Measurements from ENCODE around the gene ATP9A.

- no peak for TF ChIP-seq CTCF (IDR thresholded peaks at IDR 0.05; ENCODE audit: low read depth, low read length)
- TF ChIP-seq POLR2A (IDR thresholded peaks at IDR 0.05; ENCODE audit: extremely low read depth, insufficient read length) = no peak
- TF ChIP-seq, protein P1, sequence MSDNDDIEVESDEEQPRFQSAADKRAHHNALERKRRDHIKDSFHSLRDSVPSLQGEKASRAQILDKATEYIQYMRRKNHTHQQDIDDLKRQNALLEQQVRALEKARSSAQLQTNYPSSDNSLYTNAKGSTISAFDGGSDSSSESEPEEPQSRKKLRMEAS (IDR thresholded peaks at IDR 0.05; ENCODE audit: low read depth, low read length) = no peak
Observed at GRCh38 chr20:51614687-51615086, 153.5 kb downstream of the ATP9A start.
